AG09309 (cell line): ENCODE measurements around the gene MAGED2.
"Not testable (repeated sequence)": the region's sequence is repeated elsewhere in the genome, so short reads cannot be mapped to it uniquely, and the experiment has no call there.

ENCODE experiments used
- DNase-seq: peaks from one replicate; pipeline ENCODE4 v3.0.0-alpha.2; 2010; ENCODE audit warnings: low read depth
- H3K4me3 ChIP-seq: 2 replicates; pipeline ENCODE4 v1.5.1; 2011; ENCODE audit warnings: mild to moderate bottlenecking, low read depth, low read length, moderate library complexity; ENCODE audit not compliant: control insufficient read depth
- TF ChIP-seq, protein P1 (sequence below): IDR thresholded peaks from 2 replicates; pipeline ENCODE4 v1.5.1; 2011; ENCODE audit warnings: mild to moderate bottlenecking, low read depth, low read length, inconsistent platforms; ENCODE audit not compliant: insufficient read depth, control insufficient read depth; ENCODE audit errors: missing control alignments

MAGED2 gene

DNA sequence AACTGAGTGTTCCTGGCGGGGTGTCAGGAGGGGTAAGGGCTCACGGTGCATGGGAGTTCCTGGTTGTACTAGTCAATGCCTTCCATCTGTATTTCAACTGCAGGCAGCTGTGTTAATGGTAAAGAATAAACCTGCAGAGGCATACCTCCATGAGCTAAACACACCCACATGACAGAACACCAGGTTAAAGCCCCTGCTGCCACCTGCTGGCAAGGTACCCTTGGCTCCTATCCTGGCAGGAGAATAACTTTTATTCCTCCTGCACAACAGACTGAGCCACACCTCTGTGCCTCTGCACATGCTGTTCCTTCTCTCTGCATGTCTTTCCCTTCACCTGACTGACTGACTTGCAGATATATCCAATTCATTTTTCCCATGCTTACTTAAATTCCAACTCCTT is 20.6 kb upstream of the MAGED2 start:
- DNase-seq = no peak
- TF ChIP-seq, protein P1, sequence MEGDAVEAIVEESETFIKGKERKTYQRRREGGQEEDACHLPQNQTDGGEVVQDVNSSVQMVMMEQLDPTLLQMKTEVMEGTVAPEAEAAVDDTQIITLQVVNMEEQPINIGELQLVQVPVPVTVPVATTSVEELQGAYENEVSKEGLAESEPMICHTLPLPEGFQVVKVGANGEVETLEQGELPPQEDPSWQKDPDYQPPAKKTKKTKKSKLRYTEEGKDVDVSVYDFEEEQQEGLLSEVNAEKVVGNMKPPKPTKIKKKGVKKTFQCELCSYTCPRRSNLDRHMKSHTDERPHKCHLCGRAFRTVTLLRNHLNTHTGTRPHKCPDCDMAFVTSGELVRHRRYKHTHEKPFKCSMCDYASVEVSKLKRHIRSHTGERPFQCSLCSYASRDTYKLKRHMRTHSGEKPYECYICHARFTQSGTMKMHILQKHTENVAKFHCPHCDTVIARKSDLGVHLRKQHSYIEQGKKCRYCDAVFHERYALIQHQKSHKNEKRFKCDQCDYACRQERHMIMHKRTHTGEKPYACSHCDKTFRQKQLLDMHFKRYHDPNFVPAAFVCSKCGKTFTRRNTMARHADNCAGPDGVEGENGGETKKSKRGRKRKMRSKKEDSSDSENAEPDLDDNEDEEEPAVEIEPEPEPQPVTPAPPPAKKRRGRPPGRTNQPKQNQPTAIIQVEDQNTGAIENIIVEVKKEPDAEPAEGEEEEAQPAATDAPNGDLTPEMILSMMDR = no peak
- H3K4me3 ChIP-seq = no peak overlapping the region

DNA sequence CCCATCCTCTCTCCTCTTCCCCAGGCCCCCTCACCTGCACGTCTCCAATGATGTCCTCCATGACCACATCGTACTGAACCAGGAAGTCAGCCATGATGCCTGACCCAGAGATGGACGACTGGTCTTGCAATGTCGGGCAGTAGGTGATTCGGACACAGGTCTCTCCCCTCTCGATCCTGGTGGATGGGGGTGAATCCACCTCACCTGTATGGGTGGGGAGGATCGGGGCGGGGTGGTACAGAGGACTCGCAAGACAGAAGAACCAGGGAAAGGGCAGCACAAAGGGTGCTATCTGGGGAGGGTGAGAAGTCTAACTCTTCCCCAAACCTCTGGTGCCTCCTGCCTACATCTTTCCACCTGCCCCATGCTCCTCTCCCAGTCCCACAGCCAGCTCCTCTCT is 19.1 kb upstream of the MAGED2 start:
- no peak overlapping the region for H3K4me3 ChIP-seq
- TF ChIP-seq, protein P1 = no peak
- no peak for DNase-seq

DNA sequence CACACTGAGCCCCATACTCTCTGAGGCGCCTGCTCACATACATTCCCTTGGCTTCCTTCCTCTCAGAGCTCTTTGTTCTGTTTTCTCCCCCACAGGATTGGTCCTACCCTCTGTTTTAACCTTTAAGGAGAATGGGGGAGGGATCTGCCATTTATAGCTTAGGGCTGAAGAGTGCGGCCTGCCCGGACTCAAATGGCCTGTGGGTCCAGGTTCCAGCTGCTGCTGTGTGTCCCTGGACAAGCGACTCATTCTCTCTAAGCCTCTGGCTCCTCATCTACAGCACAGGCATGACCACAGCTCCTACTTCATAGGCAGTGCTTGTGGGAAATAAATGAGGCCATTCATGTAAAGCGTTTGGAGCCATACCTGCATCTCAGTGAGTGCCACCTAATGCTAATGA is 18.1 kb upstream of the MAGED2 start:
- not testable (repeated sequence) for DNase-seq, H3K4me3 ChIP-seq

DNA sequence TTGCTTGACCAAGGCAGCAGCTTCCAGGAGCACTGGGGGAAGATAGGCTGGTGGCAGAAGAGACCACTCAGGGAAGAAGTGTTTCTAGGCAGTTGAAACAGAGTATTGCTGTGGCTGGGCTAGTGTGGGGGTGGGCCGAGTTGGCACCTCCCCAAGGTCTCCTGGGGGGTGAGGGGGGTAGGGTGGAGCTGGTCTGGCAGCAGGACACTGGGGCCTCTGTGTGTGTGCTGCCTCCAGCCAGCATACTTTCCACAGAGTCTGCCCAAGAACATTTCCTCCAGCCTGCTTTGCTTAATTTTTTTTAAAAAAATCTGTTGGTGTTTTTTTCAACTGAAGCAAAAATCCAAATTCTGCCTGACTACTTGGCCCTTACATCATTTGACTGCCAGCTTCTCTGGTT is 13.5 kb upstream of the MAGED2 start:
- no peak for DNase-seq
- no peak overlapping the region for H3K4me3 ChIP-seq
- TF ChIP-seq, protein P1 = no peak

DNA sequence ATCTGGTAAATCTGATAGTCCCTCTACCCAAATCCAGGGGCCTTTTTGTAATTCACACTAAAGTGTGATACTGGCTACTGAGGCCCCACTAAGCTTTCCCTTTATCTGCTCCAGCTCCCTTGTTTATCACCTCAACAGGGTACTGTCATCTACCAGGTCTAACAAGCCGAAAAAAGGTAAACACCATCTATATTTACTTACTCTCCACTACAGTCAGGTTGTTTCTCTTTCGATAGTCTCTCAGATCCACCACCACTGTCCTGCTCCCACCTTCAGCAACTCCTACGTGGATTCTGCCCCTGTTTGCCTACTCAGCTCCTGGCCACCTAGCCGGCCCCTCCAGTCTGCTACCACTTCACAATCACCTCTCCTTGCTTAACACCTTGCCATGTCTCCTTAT is 12.8 kb upstream of the MAGED2 start:
- TF ChIP-seq, protein P1 = no peak
- no peak for DNase-seq

DNA sequence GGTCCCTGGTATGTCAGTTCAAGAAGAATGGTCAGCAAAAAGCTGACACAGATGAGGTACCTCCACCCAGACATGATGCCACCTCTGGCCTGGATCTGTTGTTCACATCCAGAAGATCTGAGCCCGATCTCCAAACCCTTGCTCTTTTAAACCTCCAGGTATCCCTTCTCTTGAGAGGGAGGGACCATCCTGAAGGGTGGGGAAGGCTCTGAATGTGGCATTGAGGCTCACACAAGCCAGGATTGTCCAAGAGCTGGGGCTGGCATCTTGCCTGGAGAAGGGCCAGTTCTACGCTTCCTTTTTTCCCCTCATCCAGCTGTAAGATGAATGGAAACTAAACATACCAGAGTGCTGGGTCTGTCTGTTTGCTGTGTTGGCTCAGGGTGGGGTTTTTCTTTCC is 9.4 kb upstream of the MAGED2 start, which contains the start of gene ITIH6:
ITIH6 (minus strand) TSS at position 119 of the 400 bp plus-strand sequence; CDS start at position 74, 45 bp downstream.
- H3K4me3 ChIP-seq = no peak within 1 kb of the TSS
- TF ChIP-seq, protein P1 = no peak
- DNase-seq = no peak

More for the DNA sequence above, 12.8 kb upstream of the MAGED2 start:
- no peak overlapping the region for H3K4me3 ChIP-seq

DNA sequence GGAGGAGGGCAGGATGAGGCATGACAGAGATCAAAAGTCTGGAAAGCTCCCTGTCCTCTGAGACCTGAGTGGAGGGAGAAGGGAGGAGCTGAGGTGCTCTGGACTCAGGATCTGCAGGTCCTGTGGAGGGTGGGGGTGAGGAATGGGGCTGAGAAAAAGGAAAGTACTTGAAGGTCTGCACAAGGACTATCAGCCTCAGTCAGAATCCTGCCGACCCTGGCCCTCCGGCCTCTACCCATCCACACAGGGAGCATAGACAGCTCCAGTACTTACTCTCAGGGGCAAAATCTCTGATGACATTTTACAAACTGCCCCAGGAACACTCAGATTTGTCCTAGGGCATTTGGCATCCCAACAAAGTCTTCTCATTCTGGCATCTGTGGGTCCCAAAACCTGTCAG is 8.5 kb upstream of the MAGED2 start:
- no peak overlapping the region for H3K4me3 ChIP-seq
- TF ChIP-seq, protein P1 = no peak
- no peak for DNase-seq
